ENCODE data around the gene NLK.

DNA sequence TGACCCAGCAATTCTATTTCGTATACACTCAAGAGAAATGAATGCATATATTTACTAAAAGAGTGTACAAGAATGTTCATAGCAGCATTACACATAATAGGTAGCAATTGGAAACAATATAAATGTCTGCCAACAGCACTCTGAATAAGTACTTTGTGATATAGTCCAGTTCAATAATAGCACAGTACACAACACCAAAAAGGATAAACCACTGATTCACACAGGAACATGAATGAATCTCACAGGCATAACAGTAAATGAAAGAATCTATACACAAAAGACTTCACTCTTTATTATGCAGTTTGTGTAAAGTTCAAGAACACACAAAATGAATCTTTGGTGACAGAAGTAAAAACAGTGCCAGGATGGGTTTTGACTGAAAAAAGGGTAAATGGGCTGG, 86.3 kb downstream of the NLK start:
- TF ChIP-seq BACH2 (CRISPR knock-in tag; IDR thresholded peaks at IDR 0.05; ENCODE audit: borderline replicate concordance) (no peak), ZNF8 (CRISPR knock-in tag; IDR thresholded peaks at IDR 0.05) (no peak), ZFP30 (CRISPR knock-in tag; IDR thresholded peaks at IDR 0.05) (no peak), TCF4 (CRISPR knock-in tag; IDR thresholded peaks at IDR 0.05; ENCODE audit: borderline replicate concordance) (no peak)
- TF ChIP-seq, protein P1, sequence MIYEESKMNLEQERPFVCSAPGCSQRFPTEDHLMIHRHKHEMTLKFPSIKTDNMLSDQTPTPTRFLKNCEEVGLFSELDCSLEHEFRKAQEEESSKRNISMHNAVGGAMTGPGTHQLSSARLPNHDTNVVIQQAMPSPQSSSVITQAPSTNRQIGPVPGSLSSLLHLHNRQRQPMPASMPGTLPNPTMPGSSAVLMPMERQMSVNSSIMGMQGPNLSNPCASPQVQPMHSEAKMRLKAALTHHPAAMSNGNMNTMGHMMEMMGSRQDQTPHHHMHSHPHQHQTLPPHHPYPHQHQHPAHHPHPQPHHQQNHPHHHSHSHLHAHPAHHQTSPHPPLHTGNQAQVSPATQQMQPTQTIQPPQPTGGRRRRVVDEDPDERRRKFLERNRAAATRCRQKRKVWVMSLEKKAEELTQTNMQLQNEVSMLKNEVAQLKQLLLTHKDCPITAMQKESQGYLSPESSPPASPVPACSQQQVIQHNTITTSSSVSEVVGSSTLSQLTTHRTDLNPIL (CRISPR knock-in tag; IDR thresholded peaks at IDR 0.05; ENCODE audit: low read depth): no peak
- TF ChIP-seq, protein P2, sequence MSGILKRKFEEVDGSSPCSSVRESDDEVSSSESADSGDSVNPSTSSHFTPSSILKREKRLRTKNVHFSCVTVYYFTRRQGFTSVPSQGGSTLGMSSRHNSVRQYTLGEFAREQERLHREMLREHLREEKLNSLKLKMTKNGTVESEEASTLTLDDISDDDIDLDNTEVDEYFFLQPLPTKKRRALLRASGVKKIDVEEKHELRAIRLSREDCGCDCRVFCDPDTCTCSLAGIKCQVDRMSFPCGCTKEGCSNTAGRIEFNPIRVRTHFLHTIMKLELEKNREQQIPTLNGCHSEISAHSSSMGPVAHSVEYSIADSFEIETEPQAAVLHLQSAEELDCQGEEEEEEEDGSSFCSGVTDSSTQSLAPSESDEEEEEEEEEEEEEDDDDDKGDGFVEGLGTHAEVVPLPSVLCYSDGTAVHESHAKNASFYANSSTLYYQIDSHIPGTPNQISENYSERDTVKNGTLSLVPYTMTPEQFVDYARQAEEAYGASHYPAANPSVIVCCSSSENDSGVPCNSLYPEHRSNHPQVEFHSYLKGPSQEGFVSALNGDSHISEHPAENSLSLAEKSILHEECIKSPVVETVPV (CRISPR knock-in tag; IDR thresholded peaks at IDR 0.05): no peak
- TF ChIP-seq, protein P3, sequence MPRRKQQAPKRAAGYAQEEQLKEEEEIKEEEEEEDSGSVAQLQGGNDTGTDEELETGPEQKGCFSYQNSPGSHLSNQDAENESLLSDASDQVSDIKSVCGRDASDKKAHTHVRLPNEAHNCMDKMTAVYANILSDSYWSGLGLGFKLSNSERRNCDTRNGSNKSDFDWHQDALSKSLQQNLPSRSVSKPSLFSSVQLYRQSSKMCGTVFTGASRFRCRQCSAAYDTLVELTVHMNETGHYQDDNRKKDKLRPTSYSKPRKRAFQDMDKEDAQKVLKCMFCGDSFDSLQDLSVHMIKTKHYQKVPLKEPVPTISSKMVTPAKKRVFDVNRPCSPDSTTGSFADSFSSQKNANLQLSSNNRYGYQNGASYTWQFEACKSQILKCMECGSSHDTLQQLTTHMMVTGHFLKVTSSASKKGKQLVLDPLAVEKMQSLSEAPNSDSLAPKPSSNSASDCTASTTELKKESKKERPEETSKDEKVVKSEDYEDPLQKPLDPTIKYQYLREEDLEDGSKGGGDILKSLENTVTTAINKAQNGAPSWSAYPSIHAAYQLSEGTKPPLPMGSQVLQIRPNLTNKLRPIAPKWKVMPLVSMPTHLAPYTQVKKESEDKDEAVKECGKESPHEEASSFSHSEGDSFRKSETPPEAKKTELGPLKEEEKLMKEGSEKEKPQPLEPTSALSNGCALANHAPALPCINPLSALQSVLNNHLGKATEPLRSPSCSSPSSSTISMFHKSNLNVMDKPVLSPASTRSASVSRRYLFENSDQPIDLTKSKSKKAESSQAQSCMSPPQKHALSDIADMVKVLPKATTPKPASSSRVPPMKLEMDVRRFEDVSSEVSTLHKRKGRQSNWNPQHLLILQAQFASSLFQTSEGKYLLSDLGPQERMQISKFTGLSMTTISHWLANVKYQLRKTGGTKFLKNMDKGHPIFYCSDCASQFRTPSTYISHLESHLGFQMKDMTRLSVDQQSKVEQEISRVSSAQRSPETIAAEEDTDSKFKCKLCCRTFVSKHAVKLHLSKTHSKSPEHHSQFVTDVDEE (CRISPR knock-in tag; IDR thresholded peaks at IDR 0.05): no peak

Measured in SK-N-SH treated with all-trans-retinoic acid at 6 μM for 48 hours (cell line).